Activated T-cell treated with anti-CD3 and anti-CD28 coated beads for 4 hours (primary cell): ENCODE results near the gene LUZP2.

Source experiments
- DNase-seq: peaks from one replicate; pipeline ENCODE4 v3.0.0-alpha.2; 2020

The LUZP2 gene

DNA sequence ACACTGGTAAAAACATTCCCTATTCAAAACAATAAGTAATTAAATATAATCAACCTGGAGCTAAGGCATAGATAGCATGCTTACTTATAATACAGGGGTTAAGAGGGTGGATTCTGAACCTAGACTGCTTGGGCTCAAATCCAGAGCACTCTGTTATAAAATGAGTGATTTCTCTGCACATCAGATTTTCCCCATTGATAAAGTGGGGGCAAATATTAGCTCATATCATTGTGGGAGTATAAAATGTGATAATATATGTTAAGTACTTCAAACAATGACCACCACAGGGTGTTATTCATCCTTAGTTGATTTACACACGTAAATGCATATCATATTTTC is 139.4 kb downstream of the LUZP2 start:
- DNase-seq, result no peak

- DNase-seq, result no peak
Observed at GRCh38 chr11:24637520-24637919, 140.7 kb downstream of the LUZP2 start.

GRCh38 chr11:24642648-24643047 is 145.8 kb downstream of the LUZP2 start:
- no peak for DNase-seq

- no peak for DNase-seq
Observed at GRCh38 chr11:24645563-24645962, 148.7 kb downstream of the LUZP2 start.

DNA sequence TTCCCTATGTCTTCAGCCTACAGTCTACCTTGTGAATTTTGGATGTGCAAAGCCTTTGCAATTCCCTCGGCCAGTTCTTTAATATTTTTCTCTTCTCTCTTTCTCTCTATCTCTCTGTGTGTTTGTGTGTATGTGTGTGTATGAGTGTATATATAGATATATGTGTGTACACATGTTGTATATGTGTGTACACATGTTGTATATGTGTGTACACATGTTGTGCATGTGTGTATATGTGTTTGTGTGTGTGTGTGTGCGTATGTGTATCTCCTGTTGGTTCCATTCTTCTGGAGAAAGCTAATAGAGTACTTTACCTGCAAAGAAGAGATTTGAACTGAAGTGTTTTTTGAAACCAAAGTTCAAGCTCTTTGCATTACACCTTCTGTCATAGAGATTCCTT is 155.0 kb downstream of the LUZP2 start:
- DNase-seq, result no peak

GRCh38 chr11:24653901-24654300 is 157.0 kb downstream of the LUZP2 start:
- DNase-seq, result no peak

- no peak for DNase-seq
Observed at GRCh38 chr11:24661331-24661730, 164.5 kb downstream of the LUZP2 start.

DNA sequence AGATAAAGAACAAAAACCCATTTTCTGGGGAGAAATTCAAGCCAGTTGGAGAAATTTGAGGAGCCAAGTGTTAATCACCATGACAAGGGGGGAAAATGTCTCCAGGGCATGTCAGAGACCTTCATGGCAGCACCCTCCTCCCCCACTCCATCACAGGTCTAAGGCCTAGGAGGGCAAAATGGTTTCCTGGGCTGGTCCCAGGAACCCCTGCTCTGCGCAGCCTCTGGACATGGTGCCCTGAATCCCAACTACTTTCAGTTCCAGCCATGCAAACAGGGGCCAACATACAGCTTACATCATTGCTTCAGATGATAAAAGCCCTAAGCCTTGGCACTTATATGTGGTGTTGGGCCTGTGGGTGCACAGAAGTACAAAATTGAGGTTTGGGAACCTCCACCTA is 167.5 kb downstream of the LUZP2 start:
- DNase-seq, result no peak

DNA sequence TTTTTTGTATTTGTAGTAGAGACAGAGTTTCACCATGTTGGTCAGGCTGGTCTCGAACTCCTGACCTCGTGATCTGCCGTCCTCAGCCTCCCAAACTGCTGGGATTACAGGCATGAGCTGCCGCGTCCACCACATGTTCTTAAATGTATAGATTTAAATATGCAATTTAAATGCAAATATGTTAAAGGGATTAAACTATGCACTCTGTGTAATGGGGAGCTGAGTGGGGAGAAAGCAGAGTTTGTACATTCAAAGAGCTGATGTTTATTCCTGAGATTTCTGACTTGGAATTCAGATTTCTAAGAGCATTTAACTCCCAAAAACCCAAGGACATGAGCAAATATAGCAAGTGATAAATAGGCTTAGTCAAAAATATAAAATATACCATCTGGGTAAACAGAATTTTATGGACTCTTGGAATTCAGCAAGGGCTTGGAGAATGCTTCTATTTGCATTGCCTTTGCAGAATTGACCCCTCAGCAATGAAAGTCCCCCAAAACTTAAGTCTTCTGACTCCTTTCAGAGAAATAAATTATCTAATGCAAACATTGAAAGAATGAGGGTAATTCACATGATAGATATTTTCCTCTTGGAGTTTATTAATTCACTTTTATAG is 170.6 kb downstream of the LUZP2 start:
- no peak for DNase-seq

GRCh38 chr11:24678703-24679348 is 182.0 kb downstream of the LUZP2 start:
- DNase-seq, result no peak

- DNase-seq, result no peak
Observed at GRCh38 chr11:24679821-24680351, 183.0 kb downstream of the LUZP2 start.

DNA sequence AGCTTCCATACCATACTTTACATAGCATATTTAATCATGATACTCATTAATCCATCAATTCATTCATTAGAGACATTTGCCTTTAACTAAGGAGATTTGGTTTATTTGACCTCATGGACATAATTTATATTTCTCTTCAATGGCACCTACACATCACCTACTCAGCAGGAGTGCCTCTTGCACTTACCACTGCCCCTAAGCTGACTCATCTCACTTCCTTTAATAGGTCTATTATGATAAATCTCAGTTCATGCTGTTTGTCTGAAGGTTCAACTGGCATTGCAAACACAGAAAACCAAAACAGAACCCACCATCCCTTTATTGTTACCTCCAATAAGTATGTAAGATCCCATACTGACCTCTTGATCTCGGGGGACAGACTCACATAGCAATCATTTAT is 186.7 kb downstream of the LUZP2 start:
- no peak for DNase-seq

GRCh38 chr11:24685821-24686220 is 189.0 kb downstream of the LUZP2 start:
- no peak for DNase-seq

DNA sequence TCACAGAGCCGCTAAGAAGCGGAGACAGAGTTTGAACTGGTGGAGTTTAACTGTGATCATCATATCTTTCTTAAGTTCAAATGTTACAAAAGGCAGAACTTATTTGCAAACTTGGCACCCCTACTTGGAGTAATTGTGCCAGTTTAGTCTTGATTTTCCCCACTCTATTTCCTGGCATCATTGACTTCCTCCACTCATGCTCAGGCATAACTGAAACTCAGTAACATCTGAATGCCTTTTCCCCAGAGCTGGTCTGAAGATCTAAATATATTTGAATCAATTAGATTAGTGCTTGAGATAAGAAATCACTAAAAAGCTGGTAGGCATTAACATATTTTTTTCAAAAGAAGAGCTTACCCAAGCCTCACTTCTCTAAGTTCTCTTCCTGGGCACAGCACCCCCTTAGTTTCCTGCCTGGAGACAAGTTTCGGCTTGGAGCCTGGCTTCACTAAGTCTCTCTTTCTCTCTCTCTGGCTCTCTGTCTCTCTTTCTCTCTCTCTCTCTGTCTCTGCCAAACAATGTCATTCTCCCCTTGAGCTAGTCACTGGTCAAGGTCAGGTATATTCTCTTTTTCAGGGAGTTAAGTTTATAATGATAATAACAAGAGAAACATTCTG is 190.8 kb downstream of the LUZP2 start:
- no peak for DNase-seq

DNA sequence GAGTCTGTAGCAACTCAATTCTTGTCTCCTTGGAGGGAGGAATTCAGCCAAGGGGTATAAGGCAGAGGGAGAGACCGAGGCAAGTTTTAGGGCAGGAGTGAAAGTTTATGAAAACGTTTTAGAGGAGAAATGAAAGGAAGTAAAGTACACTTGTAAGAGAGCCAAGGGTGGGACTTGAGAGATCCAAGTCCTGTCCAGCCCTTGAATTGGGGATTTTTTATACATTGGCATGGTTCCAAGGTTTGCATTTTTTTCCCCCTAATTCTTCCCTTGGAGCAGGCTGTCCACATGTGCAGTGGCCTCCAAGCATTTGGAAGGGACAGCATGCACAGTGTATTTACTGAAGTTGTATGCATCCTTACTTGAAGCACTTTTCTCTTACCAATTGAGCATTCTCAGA is 192.1 kb downstream of the LUZP2 start:
- no peak for DNase-seq

DNA sequence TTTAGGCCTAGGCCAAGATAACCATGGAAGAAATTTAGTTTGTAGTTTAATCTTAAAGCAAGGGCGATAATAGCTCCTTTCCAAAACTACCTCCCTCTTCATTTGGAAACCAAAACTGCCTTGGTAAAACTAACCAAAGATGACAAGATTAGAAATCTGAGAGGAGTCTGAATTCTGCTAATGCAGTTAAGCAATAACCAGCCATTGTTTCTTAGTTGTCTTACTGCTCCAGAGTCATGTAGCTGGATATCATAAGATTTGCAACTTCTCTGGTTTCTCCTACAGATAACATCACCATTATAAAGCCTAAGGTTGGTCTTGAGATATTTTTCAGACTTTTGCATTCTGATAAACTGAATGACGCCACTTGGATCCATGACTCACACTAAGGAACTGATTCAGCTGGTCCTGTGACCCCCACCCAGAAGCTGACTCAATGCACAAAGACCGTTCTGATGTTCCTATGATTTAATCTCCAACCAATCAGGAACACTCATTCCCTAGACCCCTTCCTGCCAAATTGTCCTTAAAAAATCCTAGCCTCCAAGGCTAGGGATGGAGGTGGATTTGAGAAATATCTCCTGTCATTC is 200.8 kb downstream of the LUZP2 start:
- DNase-seq, result no peak

DNA sequence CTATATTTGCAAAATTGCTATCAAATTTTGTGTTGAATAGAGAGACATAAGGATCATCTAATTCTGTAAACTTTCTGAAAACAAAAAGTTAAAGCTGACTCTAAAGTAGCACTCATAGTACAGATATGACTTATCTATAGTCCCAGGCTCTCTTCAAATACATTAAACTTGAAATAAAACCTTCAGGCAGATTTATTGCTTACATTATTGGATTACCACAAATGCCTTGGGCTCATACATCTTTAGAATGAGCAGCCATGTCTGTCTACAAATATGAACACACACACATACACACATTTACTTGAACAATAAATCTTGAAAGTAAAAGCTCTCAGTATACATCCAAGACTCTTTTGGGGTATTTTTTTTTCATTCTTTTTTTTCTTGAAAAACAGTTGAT is 207.9 kb downstream of the LUZP2 start:
- DNase-seq, result no peak

GRCh38 chr11:24705474-24705873 is 208.6 kb downstream of the LUZP2 start:
- DNase-seq, result no peak

DNA sequence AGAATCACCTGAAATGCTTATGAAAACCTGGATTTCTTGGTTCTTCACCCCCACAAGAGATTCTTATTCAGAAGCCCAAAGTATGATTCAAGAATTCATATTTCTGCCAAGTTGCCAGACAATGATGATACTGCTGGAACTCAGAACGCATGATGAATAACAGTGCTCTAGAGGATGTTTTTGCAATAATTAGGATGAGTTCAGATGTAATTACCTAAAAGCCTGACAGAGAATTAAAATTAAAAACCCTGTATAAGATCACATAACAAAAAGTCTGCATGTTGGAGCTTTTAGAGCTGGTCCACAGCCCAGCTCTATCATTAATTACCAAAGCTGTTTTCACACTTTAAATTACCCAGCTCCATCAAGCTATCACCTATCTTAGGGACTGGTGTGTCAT is 211.8 kb downstream of the LUZP2 start:
- DNase-seq, result no peak

DNA sequence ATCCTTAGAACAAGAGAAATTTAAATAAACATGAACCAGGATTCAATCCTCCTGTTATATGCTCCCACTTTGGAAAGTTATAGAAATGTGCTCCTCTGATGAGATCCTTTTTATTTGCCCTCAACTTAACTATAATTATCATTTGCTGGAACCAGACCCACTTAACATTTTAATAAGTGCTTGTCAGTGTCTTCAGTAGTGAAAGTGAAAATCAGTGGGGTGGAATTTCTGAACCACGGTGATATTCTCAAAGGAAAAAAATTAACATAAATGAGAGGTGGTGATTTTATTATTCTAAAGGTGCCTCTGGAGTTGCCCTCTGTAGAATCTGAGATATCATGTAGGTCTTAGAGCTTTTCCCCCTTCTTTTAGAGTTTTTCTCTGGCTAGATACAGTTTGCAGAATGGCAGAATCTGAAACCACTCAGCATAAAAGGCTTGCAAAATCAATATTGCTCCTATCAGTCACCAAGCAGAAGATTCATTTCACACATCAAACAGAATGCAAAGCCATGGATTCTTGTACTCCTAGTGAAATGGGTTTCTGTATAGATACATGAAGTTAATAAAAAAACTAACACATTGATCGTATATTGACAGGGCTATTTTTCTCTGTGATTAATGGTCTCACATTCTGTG is 213.2 kb downstream of the LUZP2 start:
- DNase-seq, result no peak

DNA sequence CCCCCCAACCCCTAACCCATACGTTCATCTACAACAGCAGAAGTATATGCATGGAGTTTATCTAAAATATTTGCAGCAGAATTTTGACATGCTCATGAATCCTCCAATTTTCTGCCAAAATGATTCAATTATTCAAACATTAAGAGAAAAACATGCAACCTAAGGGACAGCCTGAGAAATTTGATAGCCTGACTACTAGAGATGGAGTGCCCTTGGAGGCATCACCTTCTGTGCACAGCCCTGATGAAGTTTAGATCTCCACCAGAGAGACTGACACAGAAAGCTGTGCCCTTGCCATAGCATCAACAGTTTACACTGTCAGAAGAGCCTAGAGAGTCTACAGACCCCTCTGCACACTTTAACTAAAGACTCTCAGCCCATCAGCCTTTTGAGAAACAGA is 217.7 kb downstream of the LUZP2 start:
- no peak for DNase-seq

GRCh38 chr11:24716403-24716802 is 219.6 kb downstream of the LUZP2 start:
- DNase-seq, result no peak

DNA sequence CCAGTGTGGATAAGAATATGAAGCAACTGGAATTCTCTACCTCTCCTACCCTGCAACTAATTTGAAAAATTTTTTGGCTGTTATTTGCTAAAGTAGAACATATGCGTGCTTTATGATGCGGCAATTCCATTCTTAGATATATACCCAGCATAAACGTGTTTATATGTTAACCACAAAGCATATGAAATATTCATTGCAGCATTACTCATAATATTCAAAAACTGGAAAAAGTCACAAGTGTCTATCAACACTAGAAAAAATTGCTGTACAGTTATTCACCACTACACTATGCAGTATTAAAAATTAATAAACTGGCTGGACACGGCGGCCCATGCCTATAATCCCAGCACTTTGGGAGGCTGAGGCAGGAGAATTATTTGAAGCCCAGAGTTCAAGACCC is 226.4 kb downstream of the LUZP2 start:
- no peak for DNase-seq

GRCh38 chr11:24731554-24731953 is 234.7 kb downstream of the LUZP2 start:
- no peak for DNase-seq
